Measurements from ENCODE around the gene IMMP2L.
"Not testable (repeated sequence)": the region's sequence is repeated elsewhere in the genome, so short reads cannot be mapped to it uniquely, and the experiment has no call there.

The IMMP2L gene

DNA sequence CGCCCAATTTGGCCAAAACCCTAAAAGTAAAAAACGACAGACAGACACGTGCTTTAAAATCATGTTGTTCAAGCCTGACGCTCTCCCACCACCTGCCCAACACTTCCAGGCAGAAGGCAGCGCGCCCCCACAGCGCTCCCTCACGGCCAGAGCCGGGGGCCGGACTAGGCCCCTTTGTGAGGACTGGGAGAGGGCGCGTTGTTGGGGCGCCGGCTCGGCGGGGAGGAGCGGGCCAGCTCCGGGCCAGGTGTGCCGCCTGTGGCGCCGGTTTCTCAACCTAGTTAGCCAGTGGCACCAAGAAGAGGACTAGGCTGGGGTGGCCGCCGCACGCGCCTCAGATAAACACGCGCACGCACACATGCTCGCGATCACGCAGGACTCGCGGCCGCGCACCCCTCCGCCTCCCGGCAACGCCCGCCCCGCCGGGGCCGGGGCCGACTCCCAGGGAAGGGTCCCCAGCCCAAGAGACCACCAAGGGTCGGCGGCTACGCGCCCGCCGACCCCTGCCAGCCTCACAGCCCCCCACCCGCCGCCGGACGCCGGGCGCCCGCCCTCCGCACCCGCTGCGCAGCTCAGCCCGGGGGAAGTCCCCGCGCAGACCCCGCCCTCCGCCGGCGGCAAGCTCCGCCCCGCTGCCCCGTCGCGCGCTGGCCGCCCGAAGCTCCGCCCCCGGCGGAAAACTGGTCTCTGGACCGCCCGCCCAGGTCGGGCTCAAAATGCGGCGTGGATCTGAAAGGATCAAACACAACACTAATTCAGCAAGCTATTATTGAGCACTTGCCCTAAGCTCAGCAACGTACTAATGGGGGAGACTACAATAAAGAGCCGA, at the start of gene IMMP2L:
Gene IMMP2L, minus strand, starts transcription at position 589 of the 829 bp plus-strand sequence.
- DNase-seq (ENCODE audit: low spot score): peak; percentile 81

DNA sequence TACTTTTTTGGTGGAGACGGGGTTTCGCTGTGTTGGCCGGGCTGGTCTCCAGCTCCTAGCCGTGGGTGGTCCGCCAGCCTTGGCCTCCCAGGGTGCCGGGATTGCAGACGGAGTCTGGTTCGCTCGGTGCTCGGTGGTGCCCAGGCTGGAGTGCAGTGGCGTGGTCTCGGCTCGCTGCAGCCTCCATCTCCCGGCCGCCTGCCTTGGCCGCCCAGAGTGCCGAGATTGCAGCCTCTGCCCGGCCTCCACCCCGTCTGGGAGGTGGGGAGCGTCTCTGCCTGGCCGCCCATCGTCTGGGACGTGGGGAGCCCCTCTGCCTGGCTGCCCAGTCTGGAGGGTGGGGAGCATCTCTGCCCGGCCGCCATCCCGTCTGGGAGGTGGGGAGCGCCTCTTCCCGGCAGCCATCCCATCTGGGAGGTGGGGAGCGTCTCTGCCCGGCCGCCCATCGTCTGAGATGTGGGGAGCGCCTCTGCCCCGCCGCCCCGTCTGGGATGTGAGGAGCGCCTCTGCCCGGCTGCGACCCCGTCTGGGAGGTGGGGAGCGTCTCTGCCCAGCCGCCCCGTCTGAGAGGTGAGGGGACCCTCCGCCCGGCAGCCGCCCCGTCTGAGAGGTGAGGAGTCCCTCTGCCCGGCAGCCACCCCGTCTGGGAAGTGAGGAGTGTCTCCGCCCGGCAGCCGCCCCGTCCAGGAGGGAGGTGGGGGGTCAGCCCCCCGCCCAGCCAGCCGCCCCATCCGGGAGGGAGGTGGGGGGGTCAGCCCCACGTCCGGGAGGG, 47.4 kb upstream of the IMMP2L start:
- DNase-seq (ENCODE audit: low spot score): not testable (repeated sequence)

DNA sequence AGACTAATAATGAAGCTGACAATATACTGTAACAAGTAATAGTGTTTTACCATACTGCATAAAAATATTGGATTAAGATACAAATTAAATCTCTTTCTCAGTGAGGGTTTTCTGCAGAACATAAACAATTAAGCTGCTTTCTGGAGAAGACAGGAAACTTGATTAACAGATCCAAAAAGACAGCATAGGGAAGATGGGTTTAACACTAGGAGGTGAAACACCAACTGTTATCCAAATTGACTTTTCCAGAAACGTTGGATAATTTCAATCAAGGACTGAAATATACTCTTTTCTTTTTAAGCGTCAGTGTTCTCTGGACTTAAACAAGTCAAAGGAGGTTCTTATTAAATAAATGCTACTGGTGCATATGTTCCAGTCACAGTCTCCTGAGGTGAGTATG, 45.3 kb upstream of the IMMP2L start:
- DNase-seq (ENCODE audit: low spot score): no peak

DNA sequence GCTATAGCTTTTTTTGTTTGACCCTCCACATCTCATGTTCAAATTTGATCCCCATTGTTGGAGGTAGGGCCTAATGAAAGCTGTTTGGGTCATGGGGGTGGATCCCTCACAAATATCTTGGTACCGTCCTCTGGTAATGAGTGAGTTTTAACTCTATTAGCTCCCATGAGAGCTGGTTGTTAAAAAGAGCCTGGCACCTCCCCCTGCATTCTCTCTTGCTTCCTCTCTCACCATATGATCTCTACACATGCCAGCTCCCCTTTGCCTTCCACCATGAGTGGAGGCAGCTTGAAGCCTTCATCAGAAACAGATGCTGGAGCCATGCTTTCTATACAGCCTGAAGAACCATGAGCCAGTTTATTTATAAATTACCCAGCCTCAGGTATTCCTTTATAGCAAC, 43.0 kb upstream of the IMMP2L start:
- no peak for DNase-seq (ENCODE audit: low spot score)

DNA sequence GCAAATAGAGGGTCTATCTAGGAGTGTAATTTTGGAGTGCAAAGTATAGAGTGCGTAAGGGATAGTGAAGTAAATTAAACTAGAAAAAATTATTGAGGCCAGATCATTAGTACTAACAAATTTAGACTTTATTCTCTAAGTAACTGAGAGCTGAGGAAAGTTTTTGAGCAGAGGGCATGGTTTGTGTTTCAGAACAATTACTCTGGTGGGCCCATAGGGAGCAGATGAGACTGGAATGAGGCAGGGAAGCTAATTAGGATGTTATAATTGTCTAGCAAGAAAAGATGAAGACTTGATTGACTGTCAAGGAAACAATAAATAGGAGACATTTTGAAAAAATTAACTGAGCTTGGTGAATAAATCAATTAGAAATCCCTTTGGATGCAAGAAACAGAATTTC, 37.8 kb upstream of the IMMP2L start:
- no peak for DNase-seq (ENCODE audit: low spot score)

DNA sequence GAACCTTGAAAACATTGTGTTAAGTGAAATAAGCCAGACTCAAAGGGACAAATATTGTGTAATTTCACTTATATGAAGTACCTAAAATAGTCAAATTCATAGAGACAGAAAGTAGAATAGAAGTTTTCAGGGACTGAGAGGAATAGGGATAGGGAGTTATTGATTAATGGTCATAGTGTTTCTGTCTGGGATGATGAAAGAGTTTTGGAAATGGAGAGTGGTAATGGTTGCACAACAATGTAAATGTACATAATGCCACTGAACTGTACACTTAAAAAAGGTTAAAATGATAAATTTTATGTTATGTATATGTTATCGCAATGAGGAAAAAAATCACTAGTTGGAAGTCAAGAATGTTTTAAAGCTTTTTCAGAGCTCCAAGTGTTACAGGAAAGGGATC, 33.5 kb upstream of the IMMP2L start:
- DNase-seq (ENCODE audit: low spot score): no peak

DNA sequence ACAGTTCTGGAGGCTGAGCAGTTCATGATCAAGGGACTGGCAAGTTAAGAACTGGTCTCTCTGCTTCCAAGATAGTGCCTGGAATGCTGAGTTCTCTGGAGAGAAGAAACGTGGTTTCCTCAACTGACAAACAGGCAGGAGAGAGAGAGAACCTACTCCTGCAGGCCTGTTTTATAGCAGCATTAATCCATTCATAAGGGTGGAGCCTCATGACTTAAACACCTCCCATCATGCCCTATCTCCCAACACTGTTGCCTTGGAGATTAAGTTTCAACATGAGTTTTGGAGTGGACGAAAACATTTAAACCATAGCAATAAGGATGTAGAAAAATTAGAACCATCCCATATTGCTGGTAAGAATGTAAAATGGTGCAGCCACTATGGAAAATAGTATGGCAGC, 32.3 kb upstream of the IMMP2L start:
- no peak for DNase-seq (ENCODE audit: low spot score)

DNA sequence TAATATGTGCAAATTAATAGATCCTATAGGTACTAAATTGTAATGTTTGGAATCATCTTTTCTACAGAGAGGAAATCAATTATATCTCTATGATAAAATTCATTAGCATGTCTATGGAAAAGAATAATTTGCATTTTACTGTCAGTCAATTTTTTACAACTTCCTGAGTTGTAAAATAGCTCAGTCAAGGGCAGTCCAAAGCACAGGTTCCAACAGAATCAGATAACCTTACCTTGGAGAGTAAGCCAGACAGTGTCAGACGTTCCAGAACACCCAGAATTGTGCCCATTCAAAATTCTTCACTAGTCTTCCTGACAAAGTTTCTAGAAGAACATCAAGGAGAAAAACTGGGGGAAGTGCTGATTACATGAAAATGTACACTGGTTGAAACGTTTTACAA, 31.1 kb upstream of the IMMP2L start:
- DNase-seq (ENCODE audit: low spot score): no peak

DNA sequence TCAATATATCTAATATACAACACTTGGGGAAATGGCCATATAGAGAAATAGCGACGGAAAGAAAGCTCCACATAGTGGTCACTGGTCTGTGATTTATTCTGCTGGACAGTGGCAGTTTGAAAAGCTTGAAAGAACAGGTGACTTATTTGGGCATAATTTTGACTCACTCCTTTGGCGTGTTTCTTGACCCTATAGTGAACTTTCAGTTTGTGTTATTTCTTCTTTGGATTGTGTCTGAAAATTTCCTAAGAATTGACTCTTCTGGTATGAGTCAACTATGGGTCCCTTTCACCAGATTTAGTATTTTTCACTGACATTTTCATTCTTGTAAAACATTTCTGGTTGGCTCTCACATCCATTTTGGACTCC, 25.8 kb upstream of the IMMP2L start:
- no peak for DNase-seq (ENCODE audit: low spot score)

DNA sequence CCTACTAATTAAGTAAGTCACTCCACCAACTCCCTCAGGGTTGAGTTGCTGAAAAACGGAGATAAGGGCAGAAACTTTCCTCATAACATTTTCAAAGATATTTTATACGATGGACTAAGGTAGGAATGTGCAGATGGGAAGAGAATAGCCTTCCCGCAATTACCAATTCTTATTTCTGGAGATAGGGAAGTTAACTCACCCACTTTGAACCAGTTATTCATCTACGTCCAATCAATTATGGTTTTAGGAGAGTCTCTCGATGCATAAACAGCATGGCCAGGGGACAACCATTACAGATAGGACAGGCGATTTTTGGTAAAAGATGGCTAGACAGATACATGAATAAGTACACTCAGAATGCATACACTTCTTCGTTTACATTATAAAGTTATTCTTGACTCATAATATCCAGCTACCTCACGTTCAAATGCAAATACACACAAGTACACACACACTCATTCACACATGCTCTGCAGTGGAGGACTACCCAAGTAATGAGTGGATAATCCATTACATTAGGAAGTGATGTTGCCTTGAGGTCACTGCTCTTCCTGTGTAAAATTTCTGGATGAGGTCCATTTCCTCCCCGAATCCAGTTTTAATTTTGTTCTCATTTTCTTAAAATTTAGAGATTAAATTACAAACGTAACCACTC, 25.2 kb upstream of the IMMP2L start:
- DNase-seq (ENCODE audit: low spot score): no peak

DNA sequence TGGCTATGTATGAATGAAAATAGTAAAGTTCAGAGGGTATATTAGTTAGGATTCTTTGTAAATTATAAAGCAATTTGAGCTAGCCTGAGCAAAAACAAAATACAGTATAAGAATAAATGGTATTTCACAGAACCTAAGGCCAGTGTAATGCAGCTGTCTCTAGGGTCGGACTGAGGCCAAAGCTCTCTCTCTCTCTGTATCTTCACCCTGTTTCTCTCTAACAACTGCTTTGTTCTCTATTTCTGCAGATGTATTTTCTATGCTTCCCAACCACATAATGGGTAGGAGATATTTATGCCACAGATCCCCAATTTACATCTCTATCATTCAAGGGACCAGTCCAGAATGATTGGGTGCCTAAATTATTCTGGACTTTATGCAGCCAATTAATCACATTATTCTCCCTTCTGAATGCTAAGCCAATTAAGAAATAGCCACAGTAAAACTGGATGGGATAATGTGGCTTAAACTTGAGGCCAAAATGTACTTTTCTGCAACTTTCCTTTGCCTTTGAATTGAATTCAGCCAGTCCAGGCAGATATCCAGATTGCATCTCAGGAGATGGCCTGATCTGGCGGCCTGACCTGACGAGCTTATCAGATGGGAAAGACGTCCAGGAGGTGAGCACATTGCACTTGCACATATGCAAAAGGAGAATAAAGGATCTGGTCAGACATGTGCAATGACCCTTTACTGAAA, 24.6 kb upstream of the IMMP2L start:
- no peak for DNase-seq (ENCODE audit: low spot score)

DNA sequence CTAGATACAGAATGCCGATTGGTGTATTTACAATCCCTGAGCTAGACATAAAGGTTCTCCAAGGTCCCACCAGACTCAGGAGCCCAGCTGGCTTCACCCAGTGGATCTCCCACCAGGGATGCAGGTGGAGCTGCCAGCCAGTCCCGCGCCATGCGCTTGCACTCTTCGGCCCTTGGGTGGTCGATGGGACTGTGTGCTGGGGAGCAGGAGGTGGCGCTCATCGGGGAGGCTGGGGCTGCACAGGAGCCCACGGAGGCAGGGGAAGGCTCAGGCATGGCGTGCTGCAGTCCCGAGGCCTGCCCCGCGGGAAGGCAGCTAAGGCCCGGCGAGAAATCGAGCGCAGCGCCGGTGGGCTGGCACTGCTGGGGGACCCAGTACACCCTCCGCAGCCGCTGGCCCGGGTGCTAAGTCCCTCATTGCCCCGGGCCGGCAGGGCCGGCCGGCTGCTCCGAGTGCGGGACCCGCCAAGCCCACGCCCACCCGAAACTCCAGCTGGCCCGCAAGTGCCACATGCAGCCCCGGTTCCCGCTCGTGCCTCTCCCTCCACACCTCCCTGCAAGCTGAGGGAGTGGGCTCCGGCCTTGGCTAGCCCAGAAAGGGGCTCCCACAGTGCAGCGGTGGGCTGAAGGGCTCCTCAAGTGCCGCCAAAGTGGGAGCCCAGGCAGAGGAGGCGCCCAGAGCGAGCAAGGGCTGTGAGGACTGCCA, 19.6 kb upstream of the IMMP2L start:
- DNase-seq (ENCODE audit: low spot score): not testable (repeated sequence)

DNA sequence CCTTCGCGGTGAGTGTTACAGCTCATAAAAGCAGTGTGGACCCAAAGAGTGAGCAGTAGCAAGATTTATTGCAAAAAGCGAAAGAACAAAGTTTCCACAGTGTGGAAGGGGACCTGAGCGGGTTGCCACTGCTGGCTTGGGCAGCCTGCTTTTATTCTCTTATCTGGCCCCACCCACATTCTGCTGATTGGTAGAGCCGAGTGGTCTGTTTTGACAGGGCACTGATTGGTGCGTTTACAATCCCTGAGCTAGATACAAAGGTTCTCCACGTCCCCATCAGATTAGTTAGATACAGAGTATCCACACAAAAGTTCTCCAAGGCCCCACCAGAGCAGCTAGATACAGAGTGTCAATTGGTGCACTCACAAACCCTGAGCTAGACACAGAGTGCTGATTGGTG, 18.9 kb upstream of the IMMP2L start:
- not testable (repeated sequence) for DNase-seq (ENCODE audit: low spot score)

DNA sequence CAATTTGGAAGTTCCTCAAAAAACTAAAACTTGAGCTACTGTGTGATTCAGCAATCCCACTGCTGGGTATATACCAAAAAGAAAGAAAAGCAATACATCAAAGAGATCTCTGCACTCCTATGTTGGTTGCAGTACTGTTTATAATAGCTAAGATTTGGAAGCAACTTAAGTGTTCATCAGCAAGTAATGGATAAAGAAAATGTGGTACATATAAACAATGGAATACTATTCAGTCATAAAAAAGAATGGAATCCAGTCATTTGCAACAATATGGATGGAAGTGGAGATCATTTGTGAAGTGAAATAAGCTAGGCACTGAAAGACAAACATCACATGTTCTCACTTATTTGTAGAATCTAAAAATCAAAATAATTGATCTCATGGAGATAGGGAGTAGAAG, 16.5 kb upstream of the IMMP2L start:
- no peak for DNase-seq (ENCODE audit: low spot score)

DNA sequence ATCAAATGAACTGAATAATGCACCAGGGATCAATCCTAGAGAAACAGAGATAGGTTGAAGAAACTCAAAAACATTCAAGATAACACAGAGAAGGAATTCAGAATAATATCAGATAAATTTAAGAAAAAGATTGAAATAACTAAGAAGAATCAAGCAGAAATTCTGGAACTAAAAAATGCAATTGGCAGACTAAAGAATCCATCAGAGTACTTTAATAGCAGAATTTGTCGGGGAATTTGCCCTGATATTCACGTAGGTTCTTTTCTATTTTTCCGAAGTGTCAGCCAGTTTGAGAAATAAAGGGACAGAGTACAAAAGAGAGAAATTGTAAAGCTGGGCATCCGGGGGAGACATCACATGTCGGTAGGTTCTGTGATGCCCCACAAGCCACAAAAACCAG, 9.4 kb upstream of the IMMP2L start:
- no peak for DNase-seq (ENCODE audit: low spot score)

DNA sequence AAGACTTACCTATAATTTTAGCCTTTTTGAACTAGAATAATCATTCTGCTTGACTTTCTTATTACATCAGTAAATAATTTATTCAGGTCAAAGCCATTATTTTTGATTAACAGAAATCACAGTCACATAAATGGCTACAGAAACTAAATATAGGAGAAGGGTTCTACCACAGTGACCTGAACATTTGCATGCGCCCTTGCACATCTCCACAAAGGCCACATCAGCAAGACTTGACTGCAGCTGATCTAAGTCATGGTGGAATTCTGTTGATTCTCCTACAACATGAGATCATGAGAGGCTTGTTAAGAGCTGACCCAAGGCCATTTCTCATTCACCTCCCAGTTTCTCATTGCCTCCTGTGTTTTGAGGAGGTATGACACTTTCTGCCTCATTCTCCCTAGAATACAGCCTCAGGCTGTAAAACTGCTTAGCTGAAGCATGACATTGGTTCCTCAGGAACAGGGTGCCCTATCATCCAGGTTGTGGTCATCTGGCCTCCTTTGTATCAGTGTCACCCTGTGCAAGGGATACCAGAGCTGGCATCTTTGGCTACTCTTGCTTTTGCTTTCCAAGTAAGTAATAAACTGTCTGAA, 6.7 kb upstream of the IMMP2L start:
- no peak for DNase-seq (ENCODE audit: low spot score)

DNA sequence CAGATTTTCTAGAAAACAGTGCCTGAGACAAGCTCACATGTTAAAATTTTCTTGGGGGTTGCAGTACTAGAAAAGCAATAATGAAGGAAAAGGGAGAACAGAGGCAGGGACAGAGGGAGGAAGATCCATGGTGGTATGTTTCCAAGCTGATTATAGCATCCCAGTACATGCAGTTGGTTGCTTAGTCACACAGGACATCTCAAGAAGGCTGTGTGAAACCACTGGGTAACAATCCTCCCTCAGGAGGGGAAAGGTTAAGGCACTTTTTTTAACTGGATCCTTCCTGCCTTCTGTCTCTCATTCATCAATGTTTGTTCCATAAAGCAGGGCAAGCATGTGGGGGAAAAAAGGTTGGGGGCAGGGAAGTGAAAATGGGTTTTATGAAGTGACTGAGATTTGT, 6.1 kb upstream of the IMMP2L start:
- no peak for DNase-seq (ENCODE audit: low spot score)

DNA sequence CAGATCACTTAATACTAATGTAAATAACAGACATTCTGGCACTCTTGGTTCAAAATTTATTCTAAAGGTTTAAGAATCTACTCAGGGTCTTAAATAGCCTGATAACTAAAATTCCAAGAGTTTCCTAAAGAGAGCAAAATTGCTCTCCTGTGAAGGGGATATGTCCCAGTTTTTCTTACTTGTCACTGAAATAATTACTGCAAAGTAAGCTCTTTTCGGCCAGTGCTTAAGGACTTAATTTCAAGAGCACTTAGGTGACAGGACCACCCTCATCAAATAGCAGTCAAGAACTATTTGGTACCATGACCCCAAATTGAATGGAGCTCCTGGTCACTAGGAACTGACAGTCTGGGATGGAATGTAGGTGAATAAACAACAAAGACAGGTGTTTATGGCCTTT, 1.8 kb upstream of the IMMP2L start:
- DNase-seq (ENCODE audit: low spot score): no peak

DNA sequence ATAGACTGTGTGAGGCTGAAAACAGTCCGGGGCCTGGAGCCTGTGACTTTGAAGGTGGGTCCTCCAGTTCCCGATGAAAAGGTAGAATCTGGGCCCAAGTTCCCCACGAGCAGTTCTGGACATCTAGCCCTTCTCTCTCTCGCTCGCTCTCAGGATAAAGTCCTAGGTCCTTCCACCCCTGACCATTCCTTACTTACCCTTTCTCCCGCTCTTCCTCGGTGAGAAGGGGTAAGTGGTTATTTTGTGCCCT, 713 bp downstream of the IMMP2L start:
- DNase-seq (ENCODE audit: low spot score): no peak

DNA sequence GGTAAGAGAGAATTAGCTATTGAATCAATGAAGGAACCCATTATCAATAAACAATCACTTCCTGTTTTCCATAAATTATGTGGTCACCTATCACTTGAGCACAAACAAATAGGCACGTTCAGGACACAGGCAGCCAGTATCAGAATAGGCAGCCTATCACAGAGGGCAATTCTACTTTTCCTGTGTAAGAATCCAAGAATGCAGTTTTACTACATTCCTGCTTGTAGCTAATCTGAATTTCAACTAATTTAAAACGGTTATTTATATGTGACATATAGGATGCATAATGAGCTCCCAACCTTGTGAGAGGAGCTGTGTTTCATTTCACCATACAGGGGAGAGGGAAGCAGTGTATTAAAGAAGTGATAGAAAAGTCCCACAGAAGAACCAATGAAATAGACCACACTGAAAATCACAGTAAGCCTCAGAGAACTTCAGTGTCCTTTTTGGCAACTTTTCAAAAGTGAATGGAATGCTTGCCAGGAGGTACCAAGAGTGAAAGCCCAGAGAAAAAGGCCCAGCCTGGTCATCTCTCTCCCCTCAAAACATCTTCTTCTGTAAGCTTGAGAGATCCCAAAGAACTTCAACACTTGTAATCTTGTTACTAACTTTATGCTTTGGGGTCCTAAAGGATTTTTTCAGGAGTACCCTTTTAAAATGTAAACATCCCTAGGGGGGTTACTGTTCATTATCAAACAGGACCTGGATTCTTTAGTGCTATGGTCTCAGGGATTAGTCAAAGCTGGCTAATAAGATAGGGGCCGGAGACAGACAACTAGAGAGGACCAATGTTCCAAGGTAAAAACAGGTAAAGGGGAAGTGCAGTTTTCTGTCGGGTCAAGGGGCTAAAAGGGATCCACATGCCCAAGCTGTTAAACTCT, 1.3 kb downstream of the IMMP2L start:
- DNase-seq (ENCODE audit: low spot score): no peak

DNA sequence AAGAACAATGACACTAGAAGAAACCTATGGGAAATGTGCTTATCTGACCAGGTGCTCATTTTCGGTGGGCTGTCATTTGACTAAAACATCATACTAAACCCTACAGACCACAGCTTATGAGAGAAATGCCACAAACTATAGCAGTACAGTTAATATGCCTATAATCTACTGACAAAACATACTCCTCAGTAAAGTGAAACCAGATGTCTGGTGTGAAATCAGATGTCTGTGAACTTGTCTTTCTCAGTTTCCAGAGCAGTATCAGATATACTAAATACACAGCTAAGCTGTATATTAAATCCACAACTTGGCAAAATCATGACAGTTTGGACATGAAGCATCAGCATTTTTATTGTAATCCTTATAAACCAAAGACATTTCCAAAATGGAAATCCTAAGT, 3.3 kb downstream of the IMMP2L start:
- no peak for DNase-seq (ENCODE audit: low spot score)
